Gastroesophageal sphincter (tissue), 3 donors: ENCODE results near the gene MTCH2.

ENCODE experiments used
- POLR2AphosphoS5 ChIP-seq: sonication (generic); formaldehyde crosslinking; IDR thresholded peaks from one replicate; pipeline ENCODE4 v1.6.1; 2017; ENCODE audit warnings: antibody characterized with exemption
- TF ChIP-seq, protein P1 (sequence below), 4 experiments: fragments of 200-600 bp in 2 of 4; fragments of 450-650 bp in 2 of 4; sonication (generic) in 1 of 4; IDR thresholded peaks; one replicate each; pipeline ENCODE4 v1.5.1; 2017 to 2019; ENCODE audit warnings: antibody characterized with exemption in 4 of 4, mild to moderate bottlenecking in 2 of 4, moderate library complexity in 2 of 4

GRCh38 chr11:47669856-47670255 lies 27.5 kb upstream of the MTCH2 start:
- TF ChIP-seq, protein P1, sequence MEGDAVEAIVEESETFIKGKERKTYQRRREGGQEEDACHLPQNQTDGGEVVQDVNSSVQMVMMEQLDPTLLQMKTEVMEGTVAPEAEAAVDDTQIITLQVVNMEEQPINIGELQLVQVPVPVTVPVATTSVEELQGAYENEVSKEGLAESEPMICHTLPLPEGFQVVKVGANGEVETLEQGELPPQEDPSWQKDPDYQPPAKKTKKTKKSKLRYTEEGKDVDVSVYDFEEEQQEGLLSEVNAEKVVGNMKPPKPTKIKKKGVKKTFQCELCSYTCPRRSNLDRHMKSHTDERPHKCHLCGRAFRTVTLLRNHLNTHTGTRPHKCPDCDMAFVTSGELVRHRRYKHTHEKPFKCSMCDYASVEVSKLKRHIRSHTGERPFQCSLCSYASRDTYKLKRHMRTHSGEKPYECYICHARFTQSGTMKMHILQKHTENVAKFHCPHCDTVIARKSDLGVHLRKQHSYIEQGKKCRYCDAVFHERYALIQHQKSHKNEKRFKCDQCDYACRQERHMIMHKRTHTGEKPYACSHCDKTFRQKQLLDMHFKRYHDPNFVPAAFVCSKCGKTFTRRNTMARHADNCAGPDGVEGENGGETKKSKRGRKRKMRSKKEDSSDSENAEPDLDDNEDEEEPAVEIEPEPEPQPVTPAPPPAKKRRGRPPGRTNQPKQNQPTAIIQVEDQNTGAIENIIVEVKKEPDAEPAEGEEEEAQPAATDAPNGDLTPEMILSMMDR (IDR thresholded peaks at IDR 0.05) = no peak
- TF ChIP-seq POLR2AphosphoS5 = no peak
